Osteocyte (in vitro differentiated cells): ENCODE results near the gene PRDM12. TPM values are rescaled to one million over a fixed set of nuclear protein-coding genes. Genes with fewer than 3 reads are reported as not detected.
A peak's percentile ranks its signal among the peaks of the same experiment; 100 is the strongest.

Experiments used
- DNase-seq: peaks from one replicate; pipeline ENCODE4 v3.0.0; 2021; ENCODE audit warnings: mixed read lengths; ENCODE audit not compliant: unreplicated experiment; ENCODE audit errors: extremely low spot score
- H3K27ac Mint-ChIP-seq: one replicate; pipeline ENCODE4 v1.8.0; 2021; ENCODE audit warnings: mild to moderate bottlenecking, mixed read lengths; ENCODE audit not compliant: unreplicated experiment
- H3K27me3 Mint-ChIP-seq: one replicate; pipeline ENCODE4 v1.8.0; 2021; ENCODE audit warnings: mixed read lengths; ENCODE audit not compliant: unreplicated experiment
- H3K36me3 Mint-ChIP-seq: one replicate; pipeline ENCODE4 v1.8.0; 2021; ENCODE audit warnings: mixed read lengths; ENCODE audit not compliant: unreplicated experiment
- H3K4me1 Mint-ChIP-seq: one replicate; pipeline ENCODE4 v1.8.0; 2021; ENCODE audit warnings: mixed read lengths; ENCODE audit not compliant: unreplicated experiment
- H3K4me3 Mint-ChIP-seq: one replicate; pipeline ENCODE4 v1.8.0; 2021; ENCODE audit warnings: mild to moderate bottlenecking, moderate library complexity, mixed read lengths; ENCODE audit not compliant: unreplicated experiment
- H3K9me3 Mint-ChIP-seq: one replicate; pipeline ENCODE4 v1.8.0; 2021; ENCODE audit warnings: mixed read lengths; ENCODE audit not compliant: unreplicated experiment
- CTCF ChIP-seq: fragments of 200-600 bp; sonication (generic); IDR thresholded peaks from 2 replicates; pipeline ENCODE4 v1.5.0; 2021; ENCODE audit warnings: antibody characterized with exemption, mild to moderate bottlenecking, moderate library complexity
- microRNA-seq: library from miRNA; unstranded; fragments of <30 nt; microRNA quantifications from one replicate; pipeline ENCODE4 v1.1.0, GENCODE V29; 2020; ENCODE audit not compliant: unreplicated experiment
- total RNA-seq: library from RNA; stranded (reverse); gene quantifications from 2 replicates; pipeline ENCODE4 v1.2.1, GENCODE V29; 2021

PRDM12 gene
- total RNA-seq, 1 donor from 2014 or later, result not detected

- TF ChIP-seq CTCF, result no peak
- Mint-ChIP-seq H3K4me3 (no peak overlapping the region), H3K36me3 (no peaks in the 10 kb centered on the region), H3K27ac (no peak overlapping the region), H3K4me1 (peaks cover 14% of the 10 kb centered on the region), H3K9me3 (no peaks in the 10 kb centered on the region), H3K27me3 (no peaks in the 10 kb centered on the region)
- no peak for DNase-seq
These were observed 56.4 kb downstream of the PRDM12 start for GRCh38 chr9:130720762-130721161.

- no peak for DNase-seq
- Mint-ChIP-seq H3K4me1 (peaks cover 34% of the 10 kb centered on the region), H3K9me3 (no peaks in the 10 kb centered on the region), H3K36me3 (peaks cover 6% of the 10 kb centered on the region), H3K4me3 (no peak overlapping the region), H3K27me3 (no peaks in the 10 kb centered on the region), H3K27ac (peak overlapping the region; percentile 50)
- TF ChIP-seq CTCF, result no peak
These were observed 64.3 kb downstream of the PRDM12 start for GRCh38 chr9:130728721-130729120.

GRCh38 chr9:130729145-130729544 is 64.8 kb downstream of the PRDM12 start:
- Mint-ChIP-seq H3K4me3 (no peak overlapping the region), H3K27me3 (no peaks in the 10 kb centered on the region), H3K27ac (peak overlapping the region; percentile 50), H3K36me3 (peaks cover 6% of the 10 kb centered on the region), H3K4me1 (peaks cover 34% of the 10 kb centered on the region), H3K9me3 (no peaks in the 10 kb centered on the region)
- no peak for TF ChIP-seq CTCF
- no peak for DNase-seq

- Mint-ChIP-seq H3K4me3 (no peak overlapping the region), H3K27ac (peak overlapping the region; percentile 1), H3K4me1 (peaks cover 34% of the 10 kb centered on the region), H3K36me3 (peaks cover 6% of the 10 kb centered on the region), H3K9me3 (no peaks in the 10 kb centered on the region), H3K27me3 (no peaks in the 10 kb centered on the region)
- DNase-seq, result no peak
- no peak for TF ChIP-seq CTCF
These were observed 67.0 kb downstream of the PRDM12 start for GRCh38 chr9:130731355-130731754.

GRCh38 chr9:130732136-130732535 is 67.7 kb downstream of the PRDM12 start:
- H3K27ac Mint-ChIP-seq, result no peak overlapping the region
- no peaks in the 10 kb centered on the region for H3K9me3 Mint-ChIP-seq
- H3K27me3 Mint-ChIP-seq, result no peaks in the 10 kb centered on the region
- DNase-seq, result no peak
- no peak for TF ChIP-seq CTCF
- H3K4me1 Mint-ChIP-seq, result peaks cover 34% of the 10 kb centered on the region
- H3K4me3 Mint-ChIP-seq, result no peak overlapping the region
- H3K36me3 Mint-ChIP-seq, result peaks cover 4% of the 10 kb centered on the region

Small RNAs within 50 kb of the gene (microRNA-seq; reads per million reads assigned to microRNA genes)
- gene MIR6856, result not detected

Other genes starting within 250 kb of the PRDM12 start
- gene ASS1, start 219.6 kb upstream of the PRDM12 start, total RNA-seq, result 217 and 219 TPM in 2 replicates
- gene FUBP3, start 85.0 kb upstream of the PRDM12 start, total RNA-seq, result 67.7 and 72.7 TPM in 2 replicates
- 26.1 and 26.2 TPM in 2 replicates for gene EXOSC2, start 29.2 kb downstream of the PRDM12 start, total RNA-seq
- gene ABL1, start 170.7 kb downstream of the PRDM12 start, total RNA-seq, result 97.7 and 101 TPM in 2 replicates
- gene QRFP, start 232.2 kb downstream of the PRDM12 start, total RNA-seq, result not detected in 2 replicates